ENCODE measurements around the gene PPP1R2. TPM values are rescaled to one million over a fixed set of nuclear protein-coding genes. Genes with fewer than 3 reads are reported as not detected.

The PPP1R2 gene
- total and polyA plus RNA-seq, 12 donors, result 13.6 to 179 (median 49.5) TPM

- TF ChIP-seq CTCF (IDR thresholded peaks at IDR 0.05) (no peak), POLR2A (IDR thresholded peaks at IDR 0.05) (no peak)
- no peak overlapping the region for H3K4me3 ChIP-seq
- no peaks in the 10 kb centered on the region for H3K36me3 ChIP-seq (replicated peaks in 1 of 2)
- 88 to 90% (median 88%) methylated on average over 7 of the region's 7 CpGs for WGBS, 4 donors
- peaks cover 0 to 7% of the 10 kb centered on the region in 2 donors for H3K4me1 ChIP-seq (replicated peaks in 1 of 2)
- intact Hi-C loops (cut with DNase I), result no loop called here
- no peak for DNase-seq
- H3K9me3 ChIP-seq (replicated peaks in 1 of 3), result no peaks in the 10 kb centered on the region
- H3K27me3 ChIP-seq, result no peaks in the 10 kb centered on the region
- no peak overlapping the region for H3K27ac ChIP-seq
Observed at GRCh38 chr3:195532834-195533233, 10.3 kb downstream of the PPP1R2 start.

DNA sequence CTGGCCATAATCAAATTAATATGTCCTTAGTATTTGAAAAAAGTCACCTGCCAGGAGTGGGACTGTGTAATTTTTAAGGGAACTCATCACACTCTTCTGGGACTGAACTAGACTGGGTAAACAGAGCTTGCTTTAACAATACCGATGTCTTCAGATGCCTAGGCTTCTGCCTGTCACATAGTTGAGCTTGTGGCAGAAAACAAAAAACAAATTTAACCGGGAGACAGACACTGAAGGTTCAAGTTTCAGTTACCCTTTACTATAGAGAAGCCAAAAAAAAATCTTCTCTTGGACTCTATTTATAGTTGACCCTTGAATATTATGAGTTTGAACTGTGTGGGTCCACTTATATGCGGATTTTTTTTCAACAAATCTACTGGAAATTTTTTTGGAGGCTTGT lies 10.8 kb downstream of the PPP1R2 start:
- peaks cover 0 to 7% of the 10 kb centered on the region in 2 donors for H3K4me1 ChIP-seq (replicated peaks in 1 of 2)
- no peaks in the 10 kb centered on the region for H3K9me3 ChIP-seq (replicated peaks in 1 of 3)
- H3K36me3 ChIP-seq (replicated peaks in 1 of 2), result no peaks in the 10 kb centered on the region
- no peak for DNase-seq
- intact Hi-C loops (cut with DNase I), result no loop called here
- H3K27ac ChIP-seq, result no peak overlapping the region
- no peak overlapping the region for H3K4me3 ChIP-seq
- no peaks in the 10 kb centered on the region for H3K27me3 ChIP-seq
- WGBS, 4 donors, result 47 to 73% (median 62%) methylated on average over 3 of the region's 3 CpGs
- TF ChIP-seq CTCF (IDR thresholded peaks at IDR 0.05) (no peak), POLR2A (IDR thresholded peaks at IDR 0.05) (no peak)

DNA sequence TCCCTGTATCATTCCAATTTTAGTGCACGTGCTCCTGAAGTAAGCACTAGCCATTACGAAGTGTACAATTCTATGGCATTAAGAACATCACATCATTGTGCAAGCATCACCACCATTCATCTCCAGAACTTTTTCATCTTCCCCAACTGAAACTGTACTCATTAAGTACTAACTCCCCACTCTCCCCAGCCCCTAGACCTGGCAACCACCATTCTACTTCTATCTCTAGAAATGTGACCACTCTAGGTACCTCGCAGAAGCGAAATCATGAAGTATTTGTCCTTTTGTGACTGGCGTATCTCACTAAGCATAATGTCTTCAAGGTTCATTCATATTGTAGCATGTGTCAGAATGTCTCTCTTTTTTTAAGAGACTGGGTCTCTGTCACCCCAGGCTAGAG lies 11.4 kb downstream of the PPP1R2 start:
- DNase-seq, result no peak
- Histone ChIP-seq H3K4me3 (no peak overlapping the region), H3K27me3 (no peaks in the 10 kb centered on the region), H3K4me1 (replicated peaks in 1 of 2) (peaks cover 0 to 7% of the 10 kb centered on the region in 2 donors), H3K36me3 (replicated peaks in 1 of 2) (no peaks in the 10 kb centered on the region), H3K9me3 (replicated peaks in 1 of 3) (no peaks in the 10 kb centered on the region), H3K27ac (no peak overlapping the region)
- WGBS, 4 donors, result 85 to 100% (median 94%) methylated on average over 5 of the region's 5 CpGs
- intact Hi-C loops (cut with DNase I), result no loop called here
- TF ChIP-seq POLR2A (IDR thresholded peaks at IDR 0.05), result no peak
- TF ChIP-seq CTCF (IDR thresholded peaks at IDR 0.05), result no peak

DNA sequence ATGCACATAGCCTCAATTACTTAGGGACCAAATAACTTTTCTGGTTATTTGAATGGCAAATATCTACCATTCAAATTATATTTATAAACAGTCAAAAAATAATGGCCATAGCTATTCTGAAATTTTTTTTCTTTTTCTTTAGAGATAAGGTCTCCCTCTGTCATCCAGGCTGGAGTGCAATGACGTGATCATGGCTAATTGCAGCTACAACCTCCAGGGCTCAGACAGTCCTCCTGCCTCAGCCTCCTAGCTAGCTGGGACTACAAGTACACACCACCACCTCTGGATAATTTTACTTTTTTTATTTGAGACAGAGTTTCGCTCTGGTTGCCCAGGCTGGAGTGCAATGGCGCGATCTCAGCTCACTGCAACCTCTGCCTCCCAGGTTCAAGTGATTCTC lies 16.6 kb downstream of the PPP1R2 start:
- Histone ChIP-seq H3K36me3 (replicated peaks in 1 of 2) (peaks cover 0 to 22% of the 10 kb centered on the region in 2 donors), H3K9me3 (replicated peaks in 1 of 3) (no peaks in the 10 kb centered on the region), H3K27ac (no peak overlapping the region), H3K27me3 (no peaks in the 10 kb centered on the region), H3K4me3 (no peak overlapping the region), H3K4me1 (replicated peaks in 1 of 2) (no peaks in the 10 kb centered on the region)
- DNase-seq, result no peak
- no peak for TF ChIP-seq CTCF (IDR thresholded peaks at IDR 0.05)
- TF ChIP-seq POLR2A (IDR thresholded peaks at IDR 0.05), result no peak
- intact Hi-C loops (cut with DNase I), result loop anchor here (2.0 to 10.0 kb wide), 2 partner anchors 256 to 842 kb away; partner anchors contain the start of genes FAM43A (in 1 of the 2) and XXYLT1 (in 1 of the 2)
- whole genome bisulfite sequencing, 4 donors, result 94 to 98% (median 96%) methylated on average over 4 of the region's 4 CpGs
